ENCODE data around the gene TRAK1.

TRAK1 gene

GRCh38 chr3:42247576-42248027, 156.4 kb downstream of the TRAK1 start:
- DNase-seq (ENCODE audit: low read depth) = no peak
- TF ChIP-seq CTCF (conservative IDR thresholded peaks at IDR 0.05; ENCODE audit: low read depth, low read length) = peak; percentile 76
- no peak overlapping the region for H3K4me3 ChIP-seq (ENCODE audit: low read length)

DNA sequence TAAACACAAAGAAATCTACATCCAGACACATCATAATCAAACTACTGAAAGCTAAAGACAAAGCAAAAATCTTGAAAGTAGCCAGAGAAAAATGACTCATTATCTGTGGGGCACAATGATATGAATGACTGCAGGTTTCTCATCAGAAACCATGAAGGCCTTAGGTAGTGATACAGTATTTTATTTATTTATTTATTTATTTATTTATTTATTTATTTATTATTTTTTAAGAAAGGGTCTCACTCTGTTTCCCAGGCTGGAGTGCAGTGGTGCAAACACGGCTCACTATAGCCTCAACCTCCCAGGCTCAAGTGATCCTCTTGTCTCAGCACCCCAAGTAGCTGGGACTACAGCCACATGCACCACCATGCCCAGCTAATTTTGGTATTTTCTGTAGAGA, 159.6 kb downstream of the TRAK1 start:
- TF ChIP-seq CTCF (conservative IDR thresholded peaks at IDR 0.05; ENCODE audit: low read depth, low read length) = no peak
- DNase-seq (ENCODE audit: low read depth) = no peak
- H3K4me3 ChIP-seq (ENCODE audit: low read length) = no peak overlapping the region

GRCh38 chr3:42254566-42254965, 163.4 kb downstream of the TRAK1 start:
- no peak for DNase-seq (ENCODE audit: low read depth)

DNA sequence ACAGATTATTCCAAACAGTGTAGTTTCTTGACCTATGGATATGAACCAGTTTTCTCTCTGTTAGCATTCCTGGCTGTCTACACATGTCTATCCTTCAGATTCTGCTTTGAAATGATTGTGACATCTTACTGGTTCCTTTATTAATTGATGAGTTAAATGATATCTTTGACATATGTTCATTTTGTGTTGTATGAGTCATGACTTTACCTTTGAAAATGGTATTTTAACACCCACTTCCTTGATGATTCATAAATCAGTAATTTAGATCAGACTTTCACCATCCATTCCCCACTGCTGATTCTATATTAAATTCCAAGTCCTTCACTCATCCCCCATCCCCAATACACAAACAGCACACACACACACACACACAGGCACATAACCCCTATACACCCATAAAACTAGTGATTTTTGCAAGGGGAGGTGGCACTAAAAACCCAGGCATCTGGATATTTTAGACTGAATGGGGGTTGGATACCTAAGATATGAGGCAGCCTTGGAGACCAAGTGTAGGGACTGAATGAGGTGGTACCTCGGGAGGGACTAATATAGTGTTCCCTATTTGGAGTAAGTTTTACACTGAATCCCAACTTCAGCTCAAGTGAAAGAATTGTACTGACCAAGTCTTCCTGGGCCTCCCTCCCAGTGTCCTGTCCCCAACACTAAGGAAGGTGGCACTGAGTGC, 165.1 kb downstream of the TRAK1 start:
- no peak overlapping the region for H3K4me3 ChIP-seq (ENCODE audit: low read length)
- peak; percentile 16 for DNase-seq (ENCODE audit: low read depth)
- TF ChIP-seq CTCF (conservative IDR thresholded peaks at IDR 0.05; ENCODE audit: low read depth, low read length) = no peak

More at GRCh38 chr3:42254566-42254965, 163.4 kb downstream of the TRAK1 start:
- no peak for TF ChIP-seq CTCF (conservative IDR thresholded peaks at IDR 0.05; ENCODE audit: low read depth, low read length)
- no peak overlapping the region for H3K4me3 ChIP-seq (ENCODE audit: low read length)

DNA sequence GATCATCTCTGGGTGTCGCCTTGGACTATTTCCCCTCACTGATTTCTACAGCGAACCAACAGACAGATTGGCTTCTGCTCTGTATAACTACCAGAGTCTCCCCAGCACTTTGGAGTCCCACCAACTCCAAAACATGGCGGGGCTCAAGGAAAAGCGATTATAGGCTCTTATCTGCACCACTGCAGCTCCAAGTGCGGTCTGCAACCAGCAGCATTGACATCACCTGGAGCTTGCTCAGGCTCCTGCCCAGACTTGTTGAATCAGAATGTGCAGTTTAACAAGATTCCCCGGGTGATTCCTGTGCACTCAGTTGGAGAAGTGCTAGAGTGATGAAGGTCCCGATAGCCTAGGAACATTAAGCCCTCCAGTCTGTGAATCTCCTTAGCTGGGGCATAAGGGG, 165.8 kb downstream of the TRAK1 start:
- no peak for TF ChIP-seq CTCF (conservative IDR thresholded peaks at IDR 0.05; ENCODE audit: low read depth, low read length)
- no peak overlapping the region for H3K4me3 ChIP-seq (ENCODE audit: low read length)
- no peak for DNase-seq (ENCODE audit: low read depth)

DNA sequence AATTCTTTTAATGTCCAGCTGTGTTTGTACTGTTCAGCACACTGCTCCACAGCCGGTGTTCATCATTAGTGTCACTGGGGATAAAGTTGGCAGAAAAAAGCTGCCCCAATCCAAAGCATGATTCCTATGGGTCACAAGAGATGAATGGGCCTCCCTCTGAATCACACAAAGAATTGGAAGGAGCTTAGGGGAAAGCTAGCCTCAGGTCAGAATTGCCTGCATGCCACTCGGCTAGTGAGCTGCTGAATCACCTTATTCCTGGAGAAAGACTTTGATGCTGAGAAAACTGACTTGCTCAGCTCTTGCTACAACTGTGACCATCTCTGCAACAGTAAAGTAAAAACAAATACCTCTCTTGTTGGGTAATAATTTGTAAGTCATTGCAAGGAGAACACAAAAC, 171.4 kb downstream of the TRAK1 start:
- H3K4me3 ChIP-seq (ENCODE audit: low read length) = no peak overlapping the region
- TF ChIP-seq CTCF (conservative IDR thresholded peaks at IDR 0.05; ENCODE audit: low read depth, low read length) = no peak
- DNase-seq (ENCODE audit: low read depth) = peak; percentile 43

All from retinal pigment epithelial cell (primary cell).